ENCODE measurements around the gene ARL14EPL.
"Not testable (repeated sequence)": the region's sequence is repeated elsewhere in the genome, so short reads cannot be mapped to it uniquely, and the experiment has no call there.

Gene ARL14EPL

DNA sequence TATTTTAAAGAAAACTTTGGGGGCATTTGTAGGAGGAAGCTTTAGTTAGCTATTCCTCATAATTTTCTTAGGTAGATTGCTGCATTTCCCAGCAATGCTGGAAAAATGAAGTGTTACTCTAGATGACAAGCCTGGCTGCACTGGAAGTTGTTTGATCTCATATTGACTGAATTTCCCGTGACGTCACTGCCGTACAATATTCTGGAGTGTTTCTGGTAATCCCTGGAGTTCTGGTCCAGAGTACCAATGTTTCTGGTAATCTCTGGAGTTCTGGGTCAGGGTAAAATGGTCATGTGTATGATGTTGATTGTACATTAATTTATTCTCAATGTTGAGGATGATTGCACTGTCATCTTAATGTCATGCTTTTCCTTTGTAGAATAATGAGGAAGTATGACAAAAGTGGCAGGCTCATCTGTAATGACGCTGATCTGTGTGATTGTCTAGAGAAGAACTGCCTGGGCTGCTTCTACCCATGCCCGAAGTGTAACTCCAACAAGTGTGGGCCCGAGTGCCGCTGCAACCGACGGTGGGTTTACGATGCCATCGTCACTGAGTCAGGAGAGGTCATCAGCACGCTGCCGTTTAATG lies 26.2 kb downstream of the ARL14EPL start:
- DNase-seq = no peak

DNA sequence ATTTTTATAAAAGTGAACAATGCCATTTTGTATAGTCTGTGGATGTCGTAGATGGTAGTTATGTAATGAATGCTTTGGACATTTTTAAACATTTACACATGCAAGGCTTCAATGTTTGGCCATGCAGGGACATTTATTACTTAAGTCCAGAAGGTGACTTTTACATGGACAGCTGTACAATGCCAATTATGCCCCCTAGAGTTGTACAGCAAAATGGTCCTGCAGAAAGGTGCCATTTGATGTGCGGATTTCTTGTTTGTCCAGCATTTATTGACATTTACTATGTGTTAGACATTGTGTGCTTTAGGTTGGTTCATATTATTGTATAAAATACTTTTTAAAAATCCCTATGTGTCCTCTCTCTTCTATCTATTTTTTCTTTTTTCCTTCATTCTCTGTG lies 30.1 kb downstream of the ARL14EPL start:
- no peak for DNase-seq

DNA sequence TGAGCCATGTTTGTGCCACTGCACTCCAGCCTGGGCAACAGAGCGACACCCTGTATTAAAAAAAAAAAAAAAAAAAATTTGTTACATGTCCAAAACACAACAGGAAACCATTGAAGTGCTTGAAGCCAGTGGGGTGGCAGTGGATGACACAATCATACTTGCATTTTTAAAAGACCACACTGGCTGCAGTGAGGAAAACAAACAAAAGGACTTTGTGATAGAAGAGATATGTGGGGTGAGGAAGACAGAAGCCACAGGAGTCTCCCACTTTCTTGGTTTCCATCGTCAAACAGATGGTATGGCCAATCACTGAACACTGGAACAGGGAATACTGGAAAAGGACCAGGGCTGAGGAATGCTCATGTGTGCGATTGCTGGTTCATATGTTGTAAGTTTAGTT lies 31.7 kb downstream of the ARL14EPL start:
- no peak for DNase-seq

DNA sequence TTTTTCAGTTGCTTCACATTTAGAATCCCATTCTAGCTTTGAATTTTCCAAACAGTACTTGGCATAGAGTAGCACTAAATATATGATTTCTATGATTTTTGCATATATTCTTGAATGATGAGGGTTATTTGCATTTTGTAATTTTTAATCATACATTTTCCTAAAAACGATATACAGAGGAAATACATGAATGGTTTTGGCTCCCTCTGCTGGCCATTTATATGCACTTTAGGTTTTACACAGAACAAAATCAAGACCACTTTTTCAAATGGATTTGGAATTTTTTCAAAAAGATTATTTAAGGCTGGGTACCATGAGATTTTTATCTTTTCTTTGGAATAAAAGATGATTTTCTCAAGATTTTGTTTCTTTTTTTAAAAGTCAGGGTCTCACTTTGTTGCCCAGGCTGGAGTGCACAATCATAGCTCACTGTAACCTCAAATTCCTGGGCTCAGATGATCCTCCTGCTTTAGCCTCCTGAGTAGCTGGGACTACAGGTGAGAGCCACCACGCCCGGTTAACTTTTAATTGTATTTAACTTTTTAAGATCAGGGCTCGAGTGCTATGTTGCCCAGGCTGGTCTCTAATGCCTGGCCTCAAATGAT lies 35.9 kb downstream of the ARL14EPL start:
- peak; percentile 28 for DNase-seq

DNA sequence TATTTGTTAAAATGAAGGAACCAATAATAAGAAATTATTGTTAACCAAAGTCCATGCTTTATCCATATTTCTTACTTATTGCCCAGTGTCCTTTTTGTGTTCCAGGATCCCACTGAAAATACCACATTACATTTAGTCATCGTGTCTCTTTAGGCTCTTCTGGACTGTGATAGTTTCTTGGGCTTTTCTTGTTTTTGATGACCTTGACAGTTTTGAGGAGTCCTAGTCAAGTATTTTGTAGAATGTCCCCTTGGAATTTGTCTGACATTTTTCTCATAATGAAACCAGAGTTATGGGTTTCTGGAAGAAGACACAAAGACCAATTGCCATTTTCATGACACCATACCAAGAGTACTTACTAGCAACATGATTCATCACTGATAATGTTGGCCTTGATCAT lies 38.9 kb downstream of the ARL14EPL start:
- DNase-seq = no peak

DNA sequence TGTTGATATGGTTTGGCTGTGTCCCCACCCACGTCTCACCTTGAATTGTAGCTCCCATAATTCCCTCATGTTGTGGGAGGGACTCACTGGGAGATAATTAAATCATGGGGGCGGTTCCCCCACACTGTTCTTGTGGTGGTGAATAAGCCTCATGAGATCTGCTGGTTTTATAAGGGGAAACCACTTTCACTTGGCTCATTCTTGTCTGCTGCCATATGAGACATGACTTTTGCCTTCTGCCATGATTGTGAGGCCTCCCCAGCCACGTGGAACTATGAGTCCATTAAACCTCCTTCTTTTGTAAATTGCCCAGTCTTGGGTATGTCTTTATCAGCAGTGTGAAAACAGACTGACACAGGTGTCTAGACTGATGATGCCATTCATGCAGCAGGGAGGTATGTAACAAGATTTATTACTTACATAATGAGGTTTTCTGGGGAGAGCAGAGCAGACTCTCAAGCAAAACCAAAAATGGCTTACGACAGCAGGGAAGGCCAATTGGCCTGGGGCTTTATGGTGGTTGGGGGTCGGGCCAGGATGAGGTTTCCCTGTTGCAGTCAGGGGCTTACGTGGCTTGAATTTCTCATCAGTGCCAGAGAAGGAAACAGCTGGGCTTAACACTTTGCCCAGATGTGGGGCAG lies 43.0 kb downstream of the ARL14EPL start:
- no peak for DNase-seq

DNA sequence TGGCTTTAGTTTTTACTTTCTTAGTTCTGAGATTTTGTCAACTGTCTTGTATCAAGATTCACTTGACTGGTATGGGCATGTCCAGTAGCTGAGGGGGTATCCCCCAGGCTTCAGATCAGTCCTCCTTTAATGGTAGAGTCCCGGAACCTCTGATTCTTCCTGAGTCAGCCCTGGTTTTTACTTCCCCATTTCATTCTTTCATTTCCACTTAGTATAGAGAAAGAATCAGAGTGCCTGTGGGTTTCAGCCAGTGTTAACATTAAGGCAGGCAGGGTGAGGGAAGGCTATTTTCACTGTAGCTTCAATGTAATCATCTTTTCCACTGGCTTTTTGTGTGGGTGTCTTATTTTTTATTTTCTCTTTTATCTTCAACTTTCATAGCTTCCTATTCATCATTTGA lies 44.2 kb downstream of the ARL14EPL start:
- no peak for DNase-seq

DNA sequence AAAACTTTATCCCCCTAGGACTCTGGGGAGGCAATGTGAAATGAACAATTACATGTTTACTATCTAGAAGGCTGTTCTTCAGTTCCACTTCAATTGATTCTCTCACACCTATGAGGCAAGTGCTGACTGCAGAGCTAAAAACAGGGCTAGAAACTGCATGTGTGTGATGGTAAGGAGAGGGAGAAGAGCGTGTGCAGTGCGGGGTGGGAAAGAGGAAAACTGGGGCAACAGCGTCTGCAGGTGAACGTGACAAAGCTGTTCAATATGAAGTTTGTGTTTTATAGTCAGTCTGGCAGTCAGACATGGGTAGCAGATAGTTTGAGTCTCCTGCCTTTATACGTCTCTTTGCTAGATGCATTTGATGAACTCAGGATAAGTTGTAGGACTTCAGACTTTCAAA lies 45.9 kb downstream of the ARL14EPL start:
- no peak for DNase-seq

DNA sequence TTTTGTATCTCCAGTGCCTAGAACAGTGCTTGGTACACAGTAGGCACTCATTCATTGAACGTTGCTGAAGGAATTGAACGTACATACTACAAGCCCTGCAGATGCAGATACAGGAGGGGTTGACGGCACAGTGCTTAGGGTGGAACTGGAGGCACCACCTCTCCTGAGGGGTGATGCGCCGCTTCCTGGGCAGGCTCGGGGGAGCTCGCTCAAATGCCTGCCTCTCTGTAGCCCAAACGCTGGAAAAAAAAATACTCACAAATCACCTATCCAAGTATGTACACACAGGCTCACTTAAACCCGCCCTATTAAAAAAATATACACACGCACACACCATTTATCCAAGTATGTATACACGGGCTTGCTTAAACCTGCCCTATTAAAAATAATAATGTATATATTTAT lies 52.0 kb downstream of the ARL14EPL start:
- DNase-seq = no peak

DNA sequence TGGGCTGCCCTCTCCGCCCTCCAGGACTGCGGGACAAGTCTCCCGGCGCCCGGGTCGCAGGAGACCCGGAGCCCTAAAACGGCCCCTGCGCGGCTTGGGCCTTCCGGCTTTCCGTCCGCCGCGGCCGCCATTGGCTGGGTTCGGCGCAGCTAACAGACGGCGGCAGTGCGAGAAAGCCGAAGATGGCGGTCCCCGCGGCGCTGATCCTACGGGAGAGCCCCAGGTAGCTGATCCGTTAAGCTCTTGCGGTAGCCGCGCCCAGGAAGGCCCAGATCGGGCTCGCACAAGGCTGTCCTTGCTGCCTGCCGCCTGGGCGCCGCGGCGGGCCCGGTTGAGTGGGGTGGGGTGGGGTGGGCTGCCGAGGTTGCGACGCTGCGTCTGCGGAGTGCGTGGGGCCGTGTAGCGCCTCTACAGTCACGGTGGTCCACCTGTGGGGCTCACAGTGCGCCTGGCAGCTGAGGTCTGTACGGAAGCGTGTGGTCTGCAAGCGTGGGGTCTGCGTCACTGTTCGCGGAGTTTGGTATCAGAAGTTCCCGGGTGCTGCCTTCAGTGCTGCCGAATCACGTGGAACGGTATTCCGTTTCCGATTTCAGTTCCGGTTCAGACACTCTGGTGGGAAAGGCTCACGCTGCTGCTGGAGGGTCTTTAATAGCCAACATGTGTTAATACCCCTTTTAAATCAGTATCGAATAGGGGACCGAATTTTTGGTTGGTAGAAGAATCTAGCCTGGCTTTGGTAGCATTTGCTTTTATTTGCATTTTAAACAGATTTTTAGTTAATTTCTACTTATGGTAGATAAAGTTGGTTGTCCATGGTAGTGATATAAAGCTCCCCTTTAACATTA lies 52.8 kb downstream of the ARL14EPL start, which contains the start of gene COMMD10:
COMMD10 (plus strand) TSS at position 155 of the 845 bp plus-strand sequence.
- DNase-seq = peak; percentile 74

DNA sequence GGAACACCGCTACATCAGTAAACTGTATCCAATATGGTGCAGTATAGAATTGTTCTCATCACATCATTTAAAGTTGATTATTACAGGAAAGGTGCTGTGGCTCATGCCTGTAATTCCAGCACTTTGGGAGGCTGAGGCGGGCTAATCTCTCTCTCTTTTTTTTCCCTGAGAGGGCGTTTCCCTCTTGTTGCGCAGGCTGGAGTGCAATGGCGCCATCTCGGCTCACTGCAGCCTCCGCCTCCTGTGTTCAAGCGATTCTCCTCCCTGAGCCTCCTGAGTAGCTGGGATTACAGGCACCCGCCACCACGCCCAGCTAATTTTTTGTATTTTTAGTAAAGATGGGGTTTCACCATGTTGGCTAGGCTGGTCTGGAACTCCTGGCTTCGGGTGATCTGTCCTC lies 54.0 kb downstream of the ARL14EPL start:
- not testable (repeated sequence) for DNase-seq

DNA sequence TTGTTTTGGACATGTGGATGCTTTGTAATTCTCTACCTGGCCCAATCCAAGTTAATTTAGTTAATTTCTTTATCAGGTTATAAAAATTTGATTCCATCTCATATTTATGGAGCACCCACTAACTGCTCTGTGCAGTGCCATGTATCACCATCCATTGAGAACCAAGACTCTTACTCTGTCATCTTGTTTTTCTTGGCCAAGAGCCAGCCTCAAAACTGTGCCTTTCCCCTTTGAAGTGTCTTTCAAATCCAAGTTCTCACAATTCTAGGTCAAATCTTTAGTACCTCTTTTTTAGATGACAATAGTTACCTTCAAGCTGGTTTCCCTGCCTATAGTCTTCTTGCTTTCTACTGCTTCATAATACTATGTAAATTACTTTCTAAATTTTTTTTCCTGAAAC lies 55.8 kb downstream of the ARL14EPL start:
- no peak for DNase-seq

DNA sequence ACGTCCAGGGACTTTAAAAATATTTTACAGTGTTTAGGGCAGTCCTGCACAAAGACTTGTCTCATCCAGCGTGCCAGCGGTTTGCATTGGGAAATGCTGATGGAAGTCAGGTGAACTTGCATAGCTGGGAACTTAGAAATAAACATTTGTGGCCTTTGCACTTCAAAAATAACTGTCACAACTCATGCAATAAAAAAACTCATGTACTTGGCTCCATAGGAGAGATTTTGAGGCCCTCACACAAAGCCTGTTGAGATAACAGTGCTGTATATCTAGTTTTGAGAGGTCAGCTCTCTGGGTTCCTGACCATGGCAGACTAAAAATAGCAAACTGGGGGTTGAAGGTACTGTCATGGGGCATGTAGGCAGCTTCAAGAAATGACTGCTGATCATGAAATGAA lies 58.0 kb downstream of the ARL14EPL start:
- DNase-seq = no peak

DNA sequence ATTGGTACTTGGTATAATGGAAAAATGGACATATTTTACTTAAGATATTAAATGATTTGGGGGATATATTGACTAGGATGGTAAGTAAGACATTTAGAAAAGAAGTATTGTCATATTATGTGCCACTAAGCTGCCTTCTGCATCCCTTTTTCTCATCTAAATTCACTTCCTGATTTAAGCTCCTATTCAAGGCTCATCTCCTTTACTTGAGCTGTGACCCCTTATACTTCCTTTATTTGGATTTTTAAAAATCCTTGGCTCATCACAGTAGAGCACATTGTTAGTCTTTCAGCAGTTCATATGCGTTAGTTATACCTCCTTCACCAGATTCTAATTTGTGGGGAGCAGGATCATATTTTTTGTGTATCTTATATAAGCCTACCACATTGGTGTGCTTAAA lies 59.1 kb downstream of the ARL14EPL start:
- DNase-seq = no peak

DNA sequence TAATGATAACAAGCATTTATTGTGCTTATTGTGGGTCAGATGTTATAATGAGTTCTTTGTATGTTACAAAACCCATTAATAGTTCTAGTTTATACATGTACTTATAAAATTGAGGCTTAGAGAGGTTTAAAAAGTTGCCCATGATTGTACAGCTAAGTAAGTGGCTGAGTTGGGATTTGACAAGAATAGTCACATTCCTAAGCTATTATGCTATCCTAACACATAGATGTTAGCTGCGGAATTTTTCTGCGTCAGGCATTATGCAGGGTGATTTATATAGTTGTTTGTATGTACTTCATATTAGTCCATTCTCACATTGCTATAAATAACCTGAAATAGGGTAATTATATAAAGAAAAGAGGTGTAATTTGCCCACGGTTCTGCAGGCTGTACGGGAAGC lies 65.0 kb downstream of the ARL14EPL start:
- DNase-seq = no peak

DNA sequence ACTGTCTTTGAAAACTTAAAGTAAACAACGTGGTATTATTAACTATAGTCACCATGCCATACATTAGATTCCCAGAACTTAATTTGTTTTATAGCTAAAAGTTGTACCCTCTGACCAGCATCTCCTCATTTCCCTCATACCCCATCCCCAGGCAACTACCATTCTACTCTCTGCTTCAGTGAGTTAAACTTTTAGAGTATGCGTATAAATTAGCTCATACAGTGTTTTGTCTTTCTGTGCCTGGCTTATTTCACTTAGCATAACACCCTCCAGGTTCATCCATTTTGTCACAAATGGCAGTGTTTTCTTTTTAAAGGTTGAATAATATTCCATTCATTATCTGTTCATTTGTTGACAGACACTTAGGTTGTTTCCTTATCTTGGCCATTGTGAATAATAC lies 66.7 kb downstream of the ARL14EPL start:
- DNase-seq = no peak

DNA sequence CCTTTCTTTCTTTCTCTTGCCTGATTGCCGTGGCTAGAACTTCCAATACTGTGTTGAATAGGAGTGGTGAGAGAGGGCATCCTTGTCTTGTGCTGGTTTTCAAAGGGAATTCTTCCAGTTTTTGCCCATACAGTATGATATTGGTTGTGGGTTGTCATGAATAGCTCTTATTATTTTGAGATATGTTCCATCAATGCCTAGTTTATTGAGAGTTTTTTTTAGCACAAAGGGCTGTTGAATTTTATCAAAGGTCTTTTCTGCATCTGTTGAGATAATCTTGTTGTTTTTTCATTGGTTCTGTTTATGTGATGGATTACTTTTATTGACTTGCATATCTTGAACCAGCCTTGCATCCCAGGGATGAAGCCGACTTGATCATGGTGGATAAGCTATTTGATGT lies 72.7 kb downstream of the ARL14EPL start:
- not testable (repeated sequence) for DNase-seq
